Measurements from ENCODE around the gene C12orf75.
A peak's percentile ranks its signal among the peaks of the same experiment; 100 is the strongest.
"Not testable (repeated sequence)": the region's sequence is repeated elsewhere in the genome, so short reads cannot be mapped to it uniquely, and the experiment has no call there.

The C12orf75 gene

GRCh38 chr12:105310476-105311085 lies 19.9 kb upstream of the C12orf75 start:
- DNase-seq (ENCODE audit: low read depth in 2 of 2): not testable (repeated sequence)

- DNase-seq (ENCODE audit: low read depth in 2 of 2): not testable (repeated sequence)
These were observed 18.6 kb upstream of the C12orf75 start for GRCh38 chr12:105311936-105312335.

- not testable (repeated sequence) for DNase-seq (ENCODE audit: low read depth in 2 of 2)
These were observed 16.7 kb upstream of the C12orf75 start for GRCh38 chr12:105313755-105314154.

- no peak for DNase-seq (ENCODE audit: low read depth in 2 of 2)
These were observed 15.4 kb upstream of the C12orf75 start for GRCh38 chr12:105315130-105315529.

GRCh38 chr12:105315726-105316125 lies 14.8 kb upstream of the C12orf75 start:
- no peak for DNase-seq (ENCODE audit: low read depth in 2 of 2)

GRCh38 chr12:105316931-105317852 lies 13.3 kb upstream of the C12orf75 start:
- no peak for DNase-seq (ENCODE audit: low read depth in 2 of 2)

GRCh38 chr12:105317942-105318621 lies 12.4 kb upstream of the C12orf75 start:
- DNase-seq (ENCODE audit: low read depth in 2 of 2): no peak

- DNase-seq (ENCODE audit: low read depth in 2 of 2): no peak
These were observed 11.6 kb upstream of the C12orf75 start for GRCh38 chr12:105318651-105319483.

GRCh38 chr12:105319691-105320209 lies 10.7 kb upstream of the C12orf75 start:
- DNase-seq (ENCODE audit: low read depth in 2 of 2): no peak

GRCh38 chr12:105321125-105321524 lies 9.4 kb upstream of the C12orf75 start:
- DNase-seq (ENCODE audit: low read depth in 2 of 2): no peak

- DNase-seq (ENCODE audit: low read depth in 2 of 2): no peak
These were observed 8.4 kb upstream of the C12orf75 start for GRCh38 chr12:105322070-105322469.

GRCh38 chr12:105324704-105325103 lies 5.8 kb upstream of the C12orf75 start:
- no peak for DNase-seq (ENCODE audit: low read depth in 2 of 2)

- DNase-seq (ENCODE audit: low read depth in 2 of 2): no peak
These were observed 5.4 kb upstream of the C12orf75 start for GRCh38 chr12:105325117-105325516.

- no peak for DNase-seq (ENCODE audit: low read depth in 2 of 2)
These were observed 587 bp upstream of the C12orf75 start for GRCh38 chr12:105329926-105330282.

- DNase-seq (ENCODE audit: low read depth in 2 of 2): peak in 1 of 2 donors; percentile 23
These were observed 677 bp downstream of the C12orf75 start for GRCh38 chr12:105330931-105331804.

GRCh38 chr12:105331805-105332251 lies 1.3 kb downstream of the C12orf75 start:
- peak in 1 of 2 donors; percentile 9 for DNase-seq (ENCODE audit: low read depth in 2 of 2)

GRCh38 chr12:105332286-105332685 lies 1.8 kb downstream of the C12orf75 start:
- DNase-seq (ENCODE audit: low read depth in 2 of 2): not testable (repeated sequence)

- no peak for DNase-seq (ENCODE audit: low read depth in 2 of 2)
These were observed 2.4 kb downstream of the C12orf75 start for GRCh38 chr12:105332925-105333324.

GRCh38 chr12:105334001-105334400 lies 3.5 kb downstream of the C12orf75 start:
- no peak for DNase-seq (ENCODE audit: low read depth in 2 of 2)

GRCh38 chr12:105334582-105334981 lies 4.1 kb downstream of the C12orf75 start:
- DNase-seq (ENCODE audit: low read depth in 2 of 2): no peak

Measured in stimulated activated CD4-positive, alpha-beta T cell treated with anti-CD3 and anti-CD28 coated beads, Interleukin-4, amount 100 ng/mL, for 48 hours (primary cell).